VCaP (cell line): ENCODE measurements around the gene CALCR.

Experiments
- H3K27ac ChIP-seq: fragments of 450-650 bp; 2 replicates; pipeline ENCODE4 v1.5.1; 2017
- CTCF ChIP-seq: fragments of 450-650 bp; conservative IDR thresholded peaks from 2 replicates; pipeline ENCODE4 v1.5.1; 2017; ENCODE audit warnings: mild to moderate bottlenecking, moderate library complexity

Gene CALCR

GRCh38 chr7:93574646-93575554 lies at the start of gene CALCR:
Gene CALCR (minus strand): TSS chr7:93574724. CDS start chr7:93486981, 87,743 bp downstream.
- H3K27ac ChIP-seq, result no peak within 1 kb of the TSS
- no peak for TF ChIP-seq CTCF

GRCh38 chr7:93623816-93624215 lies 49.3 kb upstream of the CALCR start:
- no peak for TF ChIP-seq CTCF
- H3K27ac ChIP-seq, result no peak overlapping the region

GRCh38 chr7:93622036-93623033 lies 47.8 kb upstream of the CALCR start:
- no peak overlapping the region for H3K27ac ChIP-seq
- peak; percentile 74 for TF ChIP-seq CTCF

- no peak overlapping the region for H3K27ac ChIP-seq
- TF ChIP-seq CTCF, result no peak
These were observed 46.3 kb upstream of the CALCR start for GRCh38 chr7:93620864-93621263.

- no peak overlapping the region for H3K27ac ChIP-seq
- TF ChIP-seq CTCF, result no peak
These were observed 45.5 kb upstream of the CALCR start for GRCh38 chr7:93620057-93620456.

- no peak for TF ChIP-seq CTCF
- no peak overlapping the region for H3K27ac ChIP-seq
These were observed 26.8 kb upstream of the CALCR start for GRCh38 chr7:93601363-93601762.

GRCh38 chr7:93594250-93594649 lies 19.7 kb upstream of the CALCR start:
- no peak overlapping the region for H3K27ac ChIP-seq
- no peak for TF ChIP-seq CTCF
